Glutamatergic neuron (in vitro differentiated cells): ENCODE measurements around the gene TTC28. TPM values are rescaled to one million over a fixed set of nuclear protein-coding genes. Genes with fewer than 3 reads are reported as not detected.
"Not testable (repeated sequence)": the region's sequence is repeated elsewhere in the genome, so short reads cannot be mapped to it uniquely, and the experiment has no call there.

Experiments
- DNase-seq: peaks from one replicate; pipeline ENCODE4 v3.0.0; 2022
- H3K27ac Mint-ChIP-seq: one replicate; pipeline ENCODE4 v1.8.0; 2020; ENCODE audit warnings: mild to moderate bottlenecking, mixed read lengths, inconsistent platforms; ENCODE audit not compliant: unreplicated experiment
- H3K27me3 Mint-ChIP-seq: one replicate; pipeline ENCODE4 v1.8.0; 2020; ENCODE audit warnings: mild to moderate bottlenecking, moderate library complexity, mixed read lengths, inconsistent platforms; ENCODE audit not compliant: unreplicated experiment
- H3K36me3 Mint-ChIP-seq: one replicate; pipeline ENCODE4 v1.8.0; 2020; ENCODE audit warnings: mild to moderate bottlenecking, mixed read lengths, inconsistent platforms; ENCODE audit not compliant: unreplicated experiment
- H3K4me1 Mint-ChIP-seq: one replicate; pipeline ENCODE4 v1.8.0; 2020; ENCODE audit warnings: mild to moderate bottlenecking, low read depth, mixed read lengths, inconsistent platforms; ENCODE audit not compliant: unreplicated experiment
- H3K4me3 Mint-ChIP-seq: one replicate; pipeline ENCODE4 v1.8.0; 2020; ENCODE audit warnings: mild to moderate bottlenecking, mixed read lengths, inconsistent platforms; ENCODE audit not compliant: unreplicated experiment
- H3K9me3 Mint-ChIP-seq: one replicate; pipeline ENCODE4 v1.8.0; 2020; ENCODE audit warnings: mild to moderate bottlenecking, moderate library complexity, mixed read lengths, inconsistent platforms; ENCODE audit not compliant: unreplicated experiment
- total RNA-seq: library from RNA; stranded (reverse); fragmentation: NEBNext Ultra II Directional; extraction: Animal tissue kit (Norgen Biotek cat#: 25700); gene quantifications from one replicate; pipeline ENCODE4 v1.2.1, GENCODE V29; 2021; ENCODE audit not compliant: unreplicated experiment
- TF ChIP-seq, protein P1 (sequence below): fragments of 200-600 bp; sonication (generic); IDR thresholded peaks from one replicate; pipeline ENCODE4 v1.5.0; 2021; ENCODE audit not compliant: partially characterized antibody, unreplicated experiment

TTC28 gene
- total RNA-seq, 1 donor from 2014 or later: 55.6 TPM

DNA sequence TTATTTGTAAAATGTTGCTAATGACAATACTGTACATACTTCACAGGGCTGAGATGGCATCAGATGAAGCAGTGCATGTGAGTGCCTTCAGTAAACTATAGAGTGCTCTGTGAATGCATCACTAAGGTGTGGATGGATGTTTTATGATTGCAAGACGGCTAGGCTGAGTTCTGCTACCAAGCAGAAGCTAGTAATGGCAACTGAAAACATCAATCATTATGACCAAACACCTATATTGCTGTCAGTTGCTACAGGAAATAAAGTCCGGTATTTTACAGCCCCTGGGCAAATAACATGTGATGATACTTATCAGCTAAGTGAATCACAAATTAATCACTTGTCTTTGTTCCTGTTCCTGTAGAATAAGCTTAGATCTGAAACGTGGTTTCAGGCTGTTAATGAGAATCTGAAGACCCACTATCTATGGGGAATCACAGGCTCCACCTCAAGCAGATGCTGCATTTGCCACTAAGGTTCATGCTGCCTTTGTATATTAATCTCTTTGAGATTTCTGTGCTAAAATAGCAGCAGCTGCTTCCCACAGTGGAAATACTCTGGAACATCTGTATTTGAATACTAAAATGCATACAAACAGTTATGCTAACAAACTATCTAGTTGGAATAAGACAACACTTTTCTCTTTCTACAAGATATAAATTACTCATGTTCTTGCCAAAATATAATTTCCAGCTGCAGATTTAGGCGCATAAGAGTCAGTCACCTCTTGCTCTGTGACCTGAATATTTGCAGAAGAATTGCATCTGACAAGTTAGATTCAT is 506.6 kb downstream of the TTC28 start:
- TF ChIP-seq, protein P1, sequence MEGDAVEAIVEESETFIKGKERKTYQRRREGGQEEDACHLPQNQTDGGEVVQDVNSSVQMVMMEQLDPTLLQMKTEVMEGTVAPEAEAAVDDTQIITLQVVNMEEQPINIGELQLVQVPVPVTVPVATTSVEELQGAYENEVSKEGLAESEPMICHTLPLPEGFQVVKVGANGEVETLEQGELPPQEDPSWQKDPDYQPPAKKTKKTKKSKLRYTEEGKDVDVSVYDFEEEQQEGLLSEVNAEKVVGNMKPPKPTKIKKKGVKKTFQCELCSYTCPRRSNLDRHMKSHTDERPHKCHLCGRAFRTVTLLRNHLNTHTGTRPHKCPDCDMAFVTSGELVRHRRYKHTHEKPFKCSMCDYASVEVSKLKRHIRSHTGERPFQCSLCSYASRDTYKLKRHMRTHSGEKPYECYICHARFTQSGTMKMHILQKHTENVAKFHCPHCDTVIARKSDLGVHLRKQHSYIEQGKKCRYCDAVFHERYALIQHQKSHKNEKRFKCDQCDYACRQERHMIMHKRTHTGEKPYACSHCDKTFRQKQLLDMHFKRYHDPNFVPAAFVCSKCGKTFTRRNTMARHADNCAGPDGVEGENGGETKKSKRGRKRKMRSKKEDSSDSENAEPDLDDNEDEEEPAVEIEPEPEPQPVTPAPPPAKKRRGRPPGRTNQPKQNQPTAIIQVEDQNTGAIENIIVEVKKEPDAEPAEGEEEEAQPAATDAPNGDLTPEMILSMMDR: no peak
- no peak for DNase-seq
- Mint-ChIP-seq H3K27me3 (peaks cover 4% of the 10 kb centered on the region), H3K4me1 (peaks cover 1% of the 10 kb centered on the region), H3K9me3 (peaks cover 3% of the 10 kb centered on the region), H3K4me3 (no peak overlapping the region), H3K27ac (no peak overlapping the region), H3K36me3 (no peaks in the 10 kb centered on the region)

DNA sequence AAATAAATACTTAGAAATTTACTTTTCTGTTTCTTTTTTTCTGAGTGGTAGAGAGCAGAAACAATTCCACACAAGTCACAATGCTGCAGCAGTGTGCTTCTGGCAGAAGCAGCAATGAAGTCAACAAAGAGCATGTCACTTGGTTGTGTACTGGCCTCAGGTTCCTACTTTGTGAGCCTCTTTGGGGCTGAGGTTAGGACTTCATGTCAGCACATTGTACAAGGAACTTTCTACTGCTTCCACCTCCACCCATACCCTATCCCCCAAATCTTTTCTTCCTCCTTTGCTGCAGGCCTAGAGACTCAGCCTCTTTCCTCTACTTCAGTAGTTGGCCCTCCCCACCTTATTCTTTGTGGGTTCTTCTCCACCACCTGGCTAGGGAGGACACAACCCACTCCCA is 507.9 kb downstream of the TTC28 start:
- Mint-ChIP-seq H3K9me3 (no peaks in the 10 kb centered on the region), H3K27me3 (peaks cover 7% of the 10 kb centered on the region), H3K4me3 (no peak overlapping the region), H3K27ac (no peak overlapping the region), H3K36me3 (peaks cover 1% of the 10 kb centered on the region), H3K4me1 (no peaks in the 10 kb centered on the region)
- TF ChIP-seq, protein P1: no peak
- no peak for DNase-seq

DNA sequence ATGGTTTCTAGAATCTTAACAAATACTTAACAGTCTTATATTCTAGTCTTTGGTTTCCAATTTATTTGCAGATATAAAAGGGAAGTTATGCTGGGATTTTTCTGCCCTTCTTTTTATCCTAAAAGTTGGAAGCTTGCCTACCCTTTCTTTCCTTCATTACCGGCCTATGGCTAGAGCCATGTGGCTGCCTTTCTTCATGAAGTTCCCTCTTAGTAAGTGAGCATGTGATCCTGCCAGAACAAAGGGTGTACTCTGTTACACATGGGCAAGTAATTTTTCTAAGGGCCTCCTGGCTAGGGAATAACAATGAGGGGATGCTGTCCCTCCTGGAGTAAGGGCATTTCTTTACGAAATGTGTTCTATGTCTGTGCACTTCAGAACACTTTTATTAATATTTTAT is 508.5 kb downstream of the TTC28 start:
- Mint-ChIP-seq H3K4me3 (no peak overlapping the region), H3K27ac (no peak overlapping the region), H3K9me3 (no peaks in the 10 kb centered on the region), H3K4me1 (peaks cover 1% of the 10 kb centered on the region), H3K27me3 (peaks cover 6% of the 10 kb centered on the region), H3K36me3 (peaks cover 7% of the 10 kb centered on the region)
- DNase-seq: no peak
- TF ChIP-seq, protein P1: no peak

DNA sequence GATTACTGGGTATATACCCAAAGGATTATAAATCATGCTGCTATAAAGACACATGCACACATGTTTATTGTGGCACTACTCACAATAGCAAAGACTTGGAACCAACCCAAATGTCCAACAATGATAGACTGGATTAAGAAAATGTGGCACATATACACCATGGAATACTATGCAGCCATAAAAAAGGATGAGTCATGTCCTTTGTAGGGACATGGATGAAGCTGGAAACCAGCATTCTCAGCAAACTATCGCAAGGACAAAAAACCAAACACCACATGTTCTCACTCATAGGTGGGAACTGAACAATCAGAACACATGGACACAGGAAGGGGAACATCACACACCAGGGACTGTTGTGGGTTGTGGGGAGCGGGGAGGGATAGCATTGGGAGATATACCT is 510.3 kb downstream of the TTC28 start:
- H3K4me1 Mint-ChIP-seq, H3K27me3 Mint-ChIP-seq, DNase-seq, H3K9me3 Mint-ChIP-seq, H3K4me3 Mint-ChIP-seq, H3K27ac Mint-ChIP-seq: not testable (repeated sequence)
- H3K36me3 Mint-ChIP-seq: peaks cover 16% of the 10 kb centered on the region

DNA sequence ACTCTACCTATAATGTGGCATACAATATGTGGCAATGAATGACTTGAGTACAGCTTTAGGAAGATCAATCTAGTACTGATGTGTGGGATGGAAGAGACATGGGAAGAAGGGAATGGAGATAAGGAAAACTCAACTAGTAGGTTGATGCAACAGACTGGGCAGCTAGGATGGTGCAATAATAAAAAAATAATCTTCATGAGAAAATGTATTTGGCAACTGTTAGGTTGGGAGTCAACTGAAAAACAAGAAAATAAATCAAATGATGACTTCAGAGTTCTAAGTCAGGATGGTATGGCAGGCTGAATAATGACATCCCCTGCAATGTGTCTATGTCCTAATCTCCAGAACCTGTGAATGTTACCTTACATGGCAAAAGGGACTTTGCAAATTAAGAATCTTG is 523.8 kb downstream of the TTC28 start:
- Mint-ChIP-seq H3K9me3 (no peaks in the 10 kb centered on the region), H3K27me3 (peaks cover 4% of the 10 kb centered on the region), H3K4me1 (peaks cover 5% of the 10 kb centered on the region), H3K4me3 (no peak overlapping the region), H3K36me3 (no peaks in the 10 kb centered on the region), H3K27ac (no peak overlapping the region)
- TF ChIP-seq, protein P1: no peak
- DNase-seq: no peak
